HG03354 (cell line): Measurements from ENCODE around the gene TRAM2.

ENCODE experiments used
- ATAC-seq: cut with Tn5 transposase; IDR thresholded peaks from one replicate; pipeline ENCODE4 v1.9.1; 2021; ENCODE audit warnings: mild to moderate bottlenecking; ENCODE audit not compliant: unreplicated experiment, poor library complexity, severe bottlenecking

Gene TRAM2

GRCh38 chr6:52514514-52514913 lies 62.3 kb downstream of the TRAM2 start:
- ATAC-seq = no peak

- no peak for ATAC-seq
Observed at GRCh38 chr6:52513896-52514295, 63.0 kb downstream of the TRAM2 start.

GRCh38 chr6:52513464-52513863 lies 63.4 kb downstream of the TRAM2 start:
- ATAC-seq = no peak

- no peak for ATAC-seq
Observed at GRCh38 chr6:52512199-52512598, 64.7 kb downstream of the TRAM2 start.

GRCh38 chr6:52511572-52512151 lies 65.2 kb downstream of the TRAM2 start:
- ATAC-seq = no peak

GRCh38 chr6:52511163-52511562 lies 65.7 kb downstream of the TRAM2 start:
- ATAC-seq = no peak

DNA sequence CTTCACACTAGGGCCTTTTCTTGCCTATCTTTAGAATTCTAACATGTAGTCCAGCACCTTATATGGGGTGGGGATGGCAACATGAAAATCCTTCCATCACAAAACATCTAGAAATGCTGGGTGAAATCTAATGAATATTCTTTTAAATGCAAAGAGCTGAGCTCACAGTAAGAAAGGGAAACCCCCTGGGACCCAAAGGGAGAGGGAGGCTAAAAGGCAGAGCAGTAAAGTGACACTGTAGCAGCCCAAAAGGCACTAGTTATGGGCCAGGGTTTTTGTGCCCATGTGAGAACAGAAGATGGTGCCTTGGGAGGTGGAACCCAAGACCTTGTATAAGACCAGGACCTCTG lies 66.7 kb downstream of the TRAM2 start:
- ATAC-seq = no peak

GRCh38 chr6:52509281-52510212 lies 67.3 kb downstream of the TRAM2 start:
- no peak for ATAC-seq

- no peak for ATAC-seq
Observed at GRCh38 chr6:52508261-52508739, 68.6 kb downstream of the TRAM2 start.

- no peak for ATAC-seq
Observed at GRCh38 chr6:52507557-52508260, 69.2 kb downstream of the TRAM2 start.

GRCh38 chr6:52506476-52506875 lies 70.4 kb downstream of the TRAM2 start:
- no peak for ATAC-seq

DNA sequence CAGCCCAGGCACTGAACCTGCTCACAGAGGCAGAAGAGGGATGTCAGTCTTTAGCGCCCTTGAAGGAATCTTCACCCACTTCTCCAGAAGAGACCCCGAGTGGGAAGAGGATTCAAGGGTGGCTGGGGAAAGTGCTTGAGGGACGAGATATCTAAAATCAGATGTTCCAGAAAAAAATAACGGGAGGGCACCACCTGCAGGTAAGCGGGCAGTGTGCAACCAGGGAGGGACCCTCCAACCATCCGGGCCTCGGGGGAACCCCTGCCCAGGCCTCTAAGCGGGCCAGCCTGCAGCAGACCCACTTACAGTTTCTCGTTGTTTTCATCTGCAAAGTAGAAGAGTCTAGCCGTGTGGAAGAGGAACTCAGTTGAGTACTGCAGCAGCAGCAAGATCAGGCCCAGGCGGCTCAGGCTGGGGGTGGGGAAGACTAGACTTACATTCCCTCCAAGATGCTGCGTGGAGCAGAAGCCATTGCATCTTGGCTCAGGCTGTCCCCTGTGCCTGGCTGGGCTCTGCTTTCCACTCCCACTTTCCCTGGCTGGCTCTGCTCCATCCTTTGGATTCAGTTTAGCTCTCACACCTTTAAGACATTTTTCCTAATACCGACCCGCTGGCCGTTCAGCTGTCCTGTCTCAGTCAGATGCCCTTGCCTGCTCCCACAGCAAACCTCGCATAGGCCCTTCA lies 71.0 kb downstream of the TRAM2 start:
- no peak for ATAC-seq

DNA sequence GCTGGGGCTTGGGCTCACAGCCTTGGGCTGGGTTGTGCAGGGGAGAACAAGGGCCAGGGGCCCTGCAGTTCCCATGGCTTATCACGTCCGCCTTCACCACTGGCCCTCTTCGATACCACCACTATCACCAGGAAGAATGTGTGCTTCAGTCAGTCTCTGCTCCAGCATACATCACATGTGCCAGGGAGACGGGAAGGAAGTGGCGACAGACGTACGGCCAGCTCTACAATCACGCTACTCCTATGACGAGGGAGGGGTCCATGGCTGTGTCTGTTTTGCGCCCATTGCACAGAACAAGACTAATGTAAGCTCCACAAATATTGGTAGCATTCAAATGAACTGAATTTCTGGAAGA lies 72.1 kb downstream of the TRAM2 start:
- ATAC-seq = no peak

DNA sequence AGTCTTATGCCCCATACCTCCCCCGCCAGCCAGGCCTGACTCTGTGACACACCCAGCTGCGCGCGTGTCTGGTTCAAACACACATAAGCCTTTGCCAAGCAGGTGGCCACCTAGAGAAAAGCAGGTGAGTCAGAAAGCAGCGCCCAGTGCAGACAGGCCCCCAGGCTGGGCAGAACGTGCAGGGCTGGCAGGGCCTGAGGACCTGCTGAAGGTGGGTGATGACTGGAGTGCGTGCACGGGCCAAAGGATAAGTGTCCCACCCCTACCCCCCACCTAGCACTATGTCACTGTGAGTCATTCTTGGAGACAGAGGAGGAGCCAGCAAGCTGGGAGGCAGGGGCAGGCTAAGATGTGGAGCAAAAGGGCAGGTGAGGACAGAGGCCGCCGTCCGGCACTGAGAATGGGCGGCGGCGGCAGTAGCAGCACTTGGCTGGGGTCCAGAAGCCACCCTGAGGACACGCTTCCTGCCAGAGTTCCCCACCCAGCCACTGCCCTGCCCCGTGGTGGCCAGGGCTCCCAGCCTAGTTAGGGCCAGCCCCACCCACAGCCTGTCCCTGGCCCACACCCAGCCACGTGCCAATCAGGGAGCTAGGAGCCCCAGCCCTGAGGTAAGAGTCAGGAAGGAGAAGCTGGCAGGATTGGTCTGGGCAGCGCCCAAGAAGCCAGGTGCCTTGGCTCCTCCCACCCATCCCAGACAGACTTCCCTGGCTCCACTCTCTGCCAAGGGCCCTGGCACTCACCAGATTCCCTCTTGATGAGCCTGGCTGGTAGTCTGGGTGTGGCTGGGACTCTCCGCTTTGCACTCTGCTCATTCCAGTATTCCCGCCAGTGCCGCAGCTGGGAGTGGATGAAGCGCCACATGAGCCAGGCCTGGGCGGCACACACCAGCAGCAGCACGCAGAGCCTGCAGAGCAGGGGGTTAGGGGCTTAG lies 72.7 kb downstream of the TRAM2 start:
- no peak for ATAC-seq

DNA sequence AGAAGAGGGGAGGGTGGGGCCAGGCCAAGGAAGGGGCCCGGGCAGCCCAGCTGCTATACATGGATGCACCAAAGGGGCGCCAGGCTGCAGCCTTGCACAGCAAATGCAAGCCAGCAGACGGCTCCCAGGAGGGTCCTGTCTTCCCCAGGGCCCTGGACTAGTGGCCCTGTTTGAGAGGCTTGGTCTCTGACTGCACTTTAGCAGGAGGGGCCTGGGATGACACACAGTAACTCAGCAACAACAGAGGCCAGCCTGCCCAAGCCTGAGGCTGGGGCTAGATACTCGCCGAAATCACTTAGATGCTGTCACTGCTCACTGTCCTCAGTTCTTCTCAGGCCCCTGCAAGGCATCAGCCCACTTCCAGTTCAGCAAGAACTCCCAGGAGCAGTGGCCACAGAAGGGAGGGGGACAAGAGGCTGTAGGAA lies 73.5 kb downstream of the TRAM2 start:
- ATAC-seq = no peak

DNA sequence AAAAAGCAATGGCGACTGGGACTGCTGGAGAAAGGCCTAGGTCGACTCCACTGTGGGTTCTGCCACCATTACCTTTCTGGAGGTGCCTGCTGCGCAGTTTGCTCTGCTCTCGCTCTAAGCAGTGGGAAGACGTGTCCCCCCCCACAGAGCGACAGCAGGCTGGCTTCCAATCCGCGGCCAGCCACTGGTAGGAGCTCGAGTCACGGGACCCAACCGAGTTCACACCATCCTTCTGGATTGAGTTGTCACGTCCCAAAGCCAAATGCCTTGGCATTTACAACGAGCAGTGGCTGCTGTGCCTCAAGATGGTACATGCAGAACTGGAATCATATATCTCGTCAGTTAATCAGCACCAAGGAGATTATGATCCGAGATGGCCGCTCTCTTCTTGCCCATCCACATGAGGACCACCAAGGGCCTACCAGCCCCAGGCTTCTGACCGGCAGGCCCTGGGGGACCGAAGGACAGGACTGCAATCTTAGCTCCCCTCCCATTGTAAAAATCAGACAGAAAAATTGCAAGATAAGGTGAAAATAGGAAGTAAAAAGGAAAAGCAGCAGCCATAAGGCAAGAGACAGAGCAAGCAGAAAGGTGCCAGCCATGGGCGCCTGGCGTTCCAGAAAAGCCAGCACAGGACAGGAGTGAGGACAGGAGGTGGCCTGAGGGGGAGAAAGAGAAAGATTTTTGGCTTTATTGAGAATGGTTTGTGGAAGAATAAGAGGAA lies 74.4 kb downstream of the TRAM2 start:
- ATAC-seq = no peak

DNA sequence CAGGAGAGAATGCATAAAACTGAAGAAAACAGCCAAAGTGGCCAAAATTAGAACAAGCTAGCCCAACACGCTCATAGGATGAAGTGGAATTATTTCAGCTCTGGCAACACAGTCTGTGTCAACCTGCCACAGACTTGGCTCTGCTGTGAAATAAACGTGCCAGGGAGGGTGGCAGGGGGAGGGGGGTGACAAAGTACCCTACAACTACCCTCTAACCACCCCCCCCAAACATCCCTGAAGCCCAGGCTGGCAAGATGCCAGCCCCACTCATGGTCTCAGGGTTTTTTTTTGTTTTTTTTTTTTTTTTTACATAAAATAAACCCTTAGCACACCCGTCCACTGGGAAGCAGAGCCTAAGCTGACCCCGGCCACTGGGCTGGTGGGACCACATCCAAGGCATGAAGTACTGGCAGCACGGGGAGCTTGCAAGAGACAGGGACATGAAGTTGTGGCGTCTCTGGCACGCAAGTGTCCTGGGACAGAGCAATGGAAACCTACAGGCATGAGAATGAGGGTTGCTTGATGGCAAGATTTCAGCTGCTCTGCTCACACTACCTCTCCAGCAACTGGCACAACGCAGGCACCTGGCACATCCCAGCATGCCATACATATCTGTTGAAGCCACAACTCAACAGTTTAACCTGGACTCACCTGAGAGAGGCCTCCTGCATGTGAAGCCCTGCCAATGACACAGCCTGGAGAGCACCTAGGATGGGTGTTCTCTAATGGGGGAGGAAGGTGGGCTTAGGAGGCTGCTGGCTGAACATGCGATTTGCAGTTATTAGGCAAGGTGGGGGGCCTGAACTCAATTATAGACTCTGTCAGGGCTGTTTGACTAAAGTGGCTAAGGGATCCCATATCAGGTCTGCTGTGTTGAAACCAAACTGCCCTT lies 76.4 kb downstream of the TRAM2 start:
- ATAC-seq = no peak
